NB4 (cell line): ENCODE data around the gene MTMR2.

Source experiments
- MYC ChIP-seq: IDR thresholded peaks from 2 replicates; pipeline ENCODE4 v1.6.1; 2011; ENCODE audit warnings: low read depth, low read length
- POLR2A ChIP-seq: IDR thresholded peaks from 2 replicates; pipeline ENCODE4 v1.6.1; 2011; ENCODE audit warnings: mild to moderate bottlenecking; ENCODE audit not compliant: insufficient read length; ENCODE audit errors: extremely low read depth
- TF ChIP-seq, protein P1 (sequence below): IDR thresholded peaks from one replicate; pipeline ENCODE4 v1.5.1; 2012; ENCODE audit warnings: low read depth, low read length
- TF ChIP-seq, protein P2 (sequence below): IDR thresholded peaks from 2 replicates; pipeline ENCODE4 v1.6.1; 2011; ENCODE audit warnings: low read depth, low read length

DNA sequence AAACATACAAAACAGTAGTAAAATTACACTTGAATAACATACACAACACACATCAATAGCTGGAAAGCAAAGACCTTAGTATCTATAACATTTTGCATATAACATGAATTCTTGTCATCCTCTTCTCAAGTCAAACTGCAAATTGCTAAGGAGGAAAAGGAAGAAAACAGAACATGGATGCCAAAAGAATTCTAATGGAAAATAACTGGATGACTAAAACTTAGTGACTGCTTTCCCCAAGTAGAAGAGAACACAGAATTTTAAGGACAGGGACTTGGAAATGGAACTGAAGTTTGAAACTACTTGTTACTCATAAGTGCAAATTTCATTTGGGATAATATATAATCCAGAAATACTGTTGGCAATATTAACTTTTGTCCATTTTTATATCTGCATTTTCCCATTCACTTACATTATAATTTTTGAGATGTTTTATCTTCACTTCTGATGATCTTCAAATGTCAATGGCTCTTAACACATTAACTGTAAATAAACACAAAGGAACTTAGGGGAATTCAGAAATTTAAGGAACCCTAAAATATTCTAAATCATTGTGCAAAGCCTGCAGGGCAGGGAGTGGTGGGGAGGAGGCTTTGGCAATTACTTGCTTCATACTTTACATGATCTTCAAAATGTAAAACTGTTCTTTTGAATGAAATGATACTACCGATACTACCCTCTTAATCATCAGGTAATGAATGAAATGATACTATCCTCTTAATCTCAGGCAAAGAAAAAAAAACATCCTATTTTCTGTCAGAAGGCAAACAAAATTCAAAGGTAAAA, 9.9 kb downstream of the MTMR2 start:
- TF ChIP-seq, protein P1, sequence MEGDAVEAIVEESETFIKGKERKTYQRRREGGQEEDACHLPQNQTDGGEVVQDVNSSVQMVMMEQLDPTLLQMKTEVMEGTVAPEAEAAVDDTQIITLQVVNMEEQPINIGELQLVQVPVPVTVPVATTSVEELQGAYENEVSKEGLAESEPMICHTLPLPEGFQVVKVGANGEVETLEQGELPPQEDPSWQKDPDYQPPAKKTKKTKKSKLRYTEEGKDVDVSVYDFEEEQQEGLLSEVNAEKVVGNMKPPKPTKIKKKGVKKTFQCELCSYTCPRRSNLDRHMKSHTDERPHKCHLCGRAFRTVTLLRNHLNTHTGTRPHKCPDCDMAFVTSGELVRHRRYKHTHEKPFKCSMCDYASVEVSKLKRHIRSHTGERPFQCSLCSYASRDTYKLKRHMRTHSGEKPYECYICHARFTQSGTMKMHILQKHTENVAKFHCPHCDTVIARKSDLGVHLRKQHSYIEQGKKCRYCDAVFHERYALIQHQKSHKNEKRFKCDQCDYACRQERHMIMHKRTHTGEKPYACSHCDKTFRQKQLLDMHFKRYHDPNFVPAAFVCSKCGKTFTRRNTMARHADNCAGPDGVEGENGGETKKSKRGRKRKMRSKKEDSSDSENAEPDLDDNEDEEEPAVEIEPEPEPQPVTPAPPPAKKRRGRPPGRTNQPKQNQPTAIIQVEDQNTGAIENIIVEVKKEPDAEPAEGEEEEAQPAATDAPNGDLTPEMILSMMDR: no peak
- TF ChIP-seq MYC (no peak), POLR2A (no peak)
- TF ChIP-seq, protein P2, sequence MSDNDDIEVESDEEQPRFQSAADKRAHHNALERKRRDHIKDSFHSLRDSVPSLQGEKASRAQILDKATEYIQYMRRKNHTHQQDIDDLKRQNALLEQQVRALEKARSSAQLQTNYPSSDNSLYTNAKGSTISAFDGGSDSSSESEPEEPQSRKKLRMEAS: no peak
